Keratinocyte (primary cell): ENCODE data around the gene ZDHHC9. TPM values are rescaled to one million over a fixed set of nuclear protein-coding genes. Genes with fewer than 3 reads are reported as not detected.

ENCODE experiments used
- DNase-seq: peaks from one replicate; pipeline ENCODE4 v3.0.0-alpha.2; 2011; ENCODE audit warnings: low read depth, missing footprints, low spot score
- FAIRE-seq: peaks from 2 replicates; lab custom pipeline; 2011; peaks lifted over from hg19 to GRCh38; lab: Jason Lieb, UNC
- H2AFZ ChIP-seq: 2 replicates; pipeline ENCODE4 v1.6.0; 2012; ENCODE audit warnings: low read length, control low read depth, inconsistent platforms; ENCODE audit not compliant: control insufficient read depth
- H3K27ac ChIP-seq: 2 replicates; pipeline ENCODE4 v1.5.1; 2011; ENCODE audit warnings: low read length; ENCODE audit not compliant: control insufficient read depth, insufficient read depth
- H3K27me3 ChIP-seq: 3 replicates; pipeline ENCODE4 v1.6.0; 2011; ENCODE audit warnings: low read length; ENCODE audit not compliant: control insufficient read depth, insufficient read depth; ENCODE audit errors: extremely low read depth
- H3K36me3 ChIP-seq, 2 experiments: 2 replicates in 1 of 2; 3 replicates in 1 of 2; pipeline ENCODE4 v1.5.1; 2011; ENCODE audit warnings: low read length in 2 of 2, mild to moderate bottlenecking in 1 of 2; ENCODE audit not compliant: control insufficient read depth in 2 of 2, insufficient read depth in 2 of 2; ENCODE audit errors: extremely low read depth in 1 of 2
- H3K4me1 ChIP-seq: 3 replicates; pipeline ENCODE4 v1.5.1; 2011; ENCODE audit warnings: low read length; ENCODE audit not compliant: control insufficient read depth, insufficient read depth; ENCODE audit errors: extremely low read depth
- H3K4me2 ChIP-seq: 3 replicates; pipeline ENCODE4 v1.6.0; 2011; ENCODE audit warnings: low read depth, low read length; ENCODE audit not compliant: control insufficient read depth, insufficient read depth; ENCODE audit errors: extremely low read depth
- H3K4me3 ChIP-seq, 3 experiments: fragments of 200-600 bp in 1 of 3; sonication (generic) in 1 of 3; 2 replicates in 2 of 3; 3 replicates in 1 of 3; pipeline ENCODE4 v1.5.1; 2011 to 2016; ENCODE audit warnings: low read length in 3 of 3, mild to moderate bottlenecking in 3 of 3, control low read depth in 2 of 3, inconsistent platforms in 1 of 3, low read depth in 1 of 3, mixed read lengths in 1 of 3, mixed run types in 1 of 3, moderate library complexity in 1 of 3; ENCODE audit not compliant: control insufficient read depth in 2 of 3, insufficient read depth in 2 of 3; ENCODE audit errors: extremely low read depth in 1 of 3
- H3K79me2 ChIP-seq: 2 replicates; pipeline ENCODE4 v1.6.0; 2012; ENCODE audit warnings: low read length; ENCODE audit not compliant: control insufficient read depth, insufficient read depth
- H3K9ac ChIP-seq: 3 replicates; pipeline ENCODE4 v1.6.0; 2011; ENCODE audit warnings: low read length; ENCODE audit not compliant: control insufficient read depth, insufficient read depth; ENCODE audit errors: extremely low read depth
- H3K9me1 ChIP-seq: 3 replicates; pipeline ENCODE4 v1.6.0; 2011; ENCODE audit warnings: low read length; ENCODE audit not compliant: control insufficient read depth, insufficient read depth; ENCODE audit errors: extremely low read depth
- H3K9me3 ChIP-seq: 2 replicates; pipeline ENCODE4 v1.5.1; 2012; ENCODE audit warnings: low read depth, low read length; ENCODE audit not compliant: control insufficient read depth
- H4K20me1 ChIP-seq: 3 replicates; pipeline ENCODE4 v1.6.0; 2011; ENCODE audit warnings: low read length; ENCODE audit not compliant: control insufficient read depth, insufficient read depth; ENCODE audit errors: extremely low read depth
- EZH2 ChIP-seq: IDR thresholded peaks from one replicate; pipeline ENCODE4 v1.6.1; 2012; ENCODE audit warnings: inconsistent platforms, mild to moderate bottlenecking, low read length, moderate library complexity
- dilution Hi-C: fragments of 300-500 bp; cut with MboI; formaldehyde crosslinking; loops from one replicate; pipeline ENCODE4 v1.7.0; 2020; ENCODE audit warnings: low sequenced_read_pairs; ENCODE audit not compliant: extremely low pct_ligation_motif_present
- polyA plus RNA-seq, 5 experiments: library from polyadenylated mRNA; depleted of rRNA in 3 of 5; stranded (reverse) in 3 of 5; stranded (forward) in 1 of 5; unstranded in 1 of 5; fragments of >200 nt; gene quantifications; 1 replicate in 1 of 5; 2 replicates in 3 of 5; 3 replicates in 1 of 5; pipeline versions ENCODE4 v1.2.1 to v1.2.3, GENCODE V29; 2011 to 2012; ENCODE audit warnings: missing spikeins in 2 of 5, low read depth in 1 of 5, low replicate concordance in 1 of 5
- TF ChIP-seq, protein P1 (sequence below), 3 experiments: IDR thresholded peaks in 1 of 3; conservative IDR thresholded peaks in 1 of 3; optimal IDR thresholded peaks in 1 of 3; 2 replicates in 2 of 3; 3 replicates in 1 of 3; pipeline versions ENCODE3 to v1.5.1; 2011; ENCODE audit warnings: low read length in 3 of 3, mild to moderate bottlenecking in 3 of 3, moderate library complexity in 2 of 3, control low read depth in 1 of 3, inconsistent platforms in 1 of 3; ENCODE audit not compliant: insufficient read depth in 2 of 3; ENCODE audit errors: extremely low read depth in 1 of 3

ZDHHC9 gene
- polyA plus RNA-seq, 1 donor (not counting 4 experiments of a cell fraction or from before 2014, with no cell fraction given) = 30.0 TPM

DNA sequence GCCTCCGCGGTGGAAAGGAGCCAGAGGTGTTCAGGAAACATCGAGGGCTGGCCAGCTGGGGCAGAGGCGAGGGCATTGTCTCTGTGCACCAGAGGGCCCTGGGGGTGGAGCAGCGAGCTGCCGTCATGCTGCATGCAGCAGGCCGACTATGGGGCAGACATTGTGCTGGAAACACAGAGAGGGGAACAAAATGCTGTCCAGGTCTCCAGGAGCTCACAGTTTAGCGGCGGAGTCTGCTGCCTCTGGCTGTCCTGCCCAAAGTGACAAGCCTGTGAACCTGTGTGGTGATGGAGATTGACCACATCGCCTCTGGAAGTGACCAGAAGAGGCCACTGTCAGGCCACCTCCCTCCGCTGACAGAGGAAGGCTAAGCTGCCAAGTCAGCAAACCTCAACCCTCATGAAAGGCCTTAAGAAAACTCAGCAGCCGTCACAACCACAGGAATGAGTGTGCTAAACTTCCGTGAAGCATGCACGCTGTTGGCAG lies 84.1 kb downstream of the ZDHHC9 start:
- H3K27me3 ChIP-seq = no peaks in the 10 kb centered on the region
- H3K9me3 ChIP-seq = no peaks in the 10 kb centered on the region
- DNase-seq = no peak
- H3K27ac ChIP-seq = no peak overlapping the region
- no peak for FAIRE-seq
- H3K4me3 ChIP-seq = no peak overlapping the region
- H3K9ac ChIP-seq = no peak overlapping the region
- no peaks in the 10 kb centered on the region for H4K20me1 ChIP-seq
- H2AFZ ChIP-seq = no peak overlapping the region
- H3K9me1 ChIP-seq = no peaks in the 10 kb centered on the region
- dilution Hi-C loops = no loop called here
- TF ChIP-seq EZH2 = no peak
- TF ChIP-seq, protein P1, sequence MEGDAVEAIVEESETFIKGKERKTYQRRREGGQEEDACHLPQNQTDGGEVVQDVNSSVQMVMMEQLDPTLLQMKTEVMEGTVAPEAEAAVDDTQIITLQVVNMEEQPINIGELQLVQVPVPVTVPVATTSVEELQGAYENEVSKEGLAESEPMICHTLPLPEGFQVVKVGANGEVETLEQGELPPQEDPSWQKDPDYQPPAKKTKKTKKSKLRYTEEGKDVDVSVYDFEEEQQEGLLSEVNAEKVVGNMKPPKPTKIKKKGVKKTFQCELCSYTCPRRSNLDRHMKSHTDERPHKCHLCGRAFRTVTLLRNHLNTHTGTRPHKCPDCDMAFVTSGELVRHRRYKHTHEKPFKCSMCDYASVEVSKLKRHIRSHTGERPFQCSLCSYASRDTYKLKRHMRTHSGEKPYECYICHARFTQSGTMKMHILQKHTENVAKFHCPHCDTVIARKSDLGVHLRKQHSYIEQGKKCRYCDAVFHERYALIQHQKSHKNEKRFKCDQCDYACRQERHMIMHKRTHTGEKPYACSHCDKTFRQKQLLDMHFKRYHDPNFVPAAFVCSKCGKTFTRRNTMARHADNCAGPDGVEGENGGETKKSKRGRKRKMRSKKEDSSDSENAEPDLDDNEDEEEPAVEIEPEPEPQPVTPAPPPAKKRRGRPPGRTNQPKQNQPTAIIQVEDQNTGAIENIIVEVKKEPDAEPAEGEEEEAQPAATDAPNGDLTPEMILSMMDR (optimal IDR thresholded peaks at IDR 0.05 in 1 of 3, IDR thresholded peaks at IDR 0.05 in 1 of 3, conservative IDR thresholded peaks at IDR 0.05 in 1 of 3; ENCODE audit: extremely low read depth in 1 of 3, insufficient read depth in 2 of 3, low read length in 3 of 3) = no peak
- no peaks in the 10 kb centered on the region for H3K79me2 ChIP-seq
- no peaks in the 10 kb centered on the region for H3K36me3 ChIP-seq
- no peak overlapping the region for H3K4me2 ChIP-seq
- no peaks in the 10 kb centered on the region for H3K4me1 ChIP-seq

DNA sequence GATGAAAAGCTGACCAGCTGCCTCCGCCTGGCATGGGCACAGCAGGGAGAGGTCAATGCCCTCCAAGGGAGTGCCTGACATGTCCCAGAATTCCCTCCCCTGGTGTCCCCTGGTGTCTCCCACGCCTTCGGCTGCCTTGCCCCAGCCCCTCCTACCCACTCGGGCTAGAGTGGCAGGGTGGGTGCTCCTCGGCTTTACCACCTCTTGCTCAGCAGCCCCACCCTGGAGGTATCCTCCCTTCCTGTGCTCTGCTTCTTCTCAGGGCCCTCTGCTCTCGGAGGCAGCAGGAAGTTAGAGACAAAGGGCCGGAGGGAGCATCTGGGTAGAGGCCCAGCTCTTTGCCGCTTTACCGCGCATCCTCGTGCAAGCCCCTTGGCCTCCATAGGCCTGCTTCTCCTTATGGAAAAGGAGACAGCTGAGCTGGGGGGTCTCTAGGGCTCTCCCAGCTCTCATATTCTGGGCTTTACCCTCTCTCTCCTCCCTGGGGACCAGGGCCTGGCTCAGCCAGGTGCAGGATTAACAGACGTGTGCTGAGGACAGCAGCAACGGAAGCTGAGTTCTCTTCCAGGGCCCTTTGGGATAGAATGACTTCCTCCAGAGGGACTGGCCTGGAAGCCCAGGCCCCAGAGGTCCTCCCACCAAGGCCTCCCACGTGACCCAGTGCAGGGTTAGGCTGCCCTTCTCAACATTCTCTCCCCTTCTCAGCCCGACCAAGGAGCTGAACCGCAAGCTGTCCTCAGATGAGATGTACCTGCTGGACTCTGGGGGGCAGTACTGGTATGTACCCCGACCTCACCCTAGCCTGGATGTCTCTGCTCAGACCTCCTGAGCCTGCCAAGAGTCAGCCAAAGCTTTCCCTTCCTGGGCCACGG lies 87.7 kb downstream of the ZDHHC9 start:
- H2AFZ ChIP-seq = no peak overlapping the region
- no peak overlapping the region for H3K4me2 ChIP-seq
- no peak overlapping the region for H3K9ac ChIP-seq
- H3K9me3 ChIP-seq = no peaks in the 10 kb centered on the region
- no peak for TF ChIP-seq EZH2
- TF ChIP-seq, protein P1 (optimal IDR thresholded peaks at IDR 0.05 in 1 of 3, IDR thresholded peaks at IDR 0.05 in 1 of 3, conservative IDR thresholded peaks at IDR 0.05 in 1 of 3; ENCODE audit: extremely low read depth in 1 of 3, insufficient read depth in 2 of 3, low read length in 3 of 3) = no peak
- H3K36me3 ChIP-seq = no peaks in the 10 kb centered on the region
- no peaks in the 10 kb centered on the region for H3K79me2 ChIP-seq
- no peak overlapping the region for H3K27ac ChIP-seq
- FAIRE-seq = no peak
- H3K27me3 ChIP-seq = no peaks in the 10 kb centered on the region
- H3K9me1 ChIP-seq = no peaks in the 10 kb centered on the region
- no peak for DNase-seq
- dilution Hi-C loops = no loop called here
- no peak overlapping the region for H3K4me3 ChIP-seq
- no peaks in the 10 kb centered on the region for H3K4me1 ChIP-seq
- no peaks in the 10 kb centered on the region for H4K20me1 ChIP-seq
